Uterus (tissue), 4 donors: ENCODE measurements around the gene SLC39A1. TPM values are rescaled to one million over a fixed set of nuclear protein-coding genes. Genes with fewer than 3 reads are reported as not detected.

Experiments used
- DNase-seq, 2 donors: peaks; one replicate each; pipeline ENCODE4 v3.0.0-alpha.2; 2019 to 2020
- H3K27ac ChIP-seq, 2 donors: fragments of 200-600 bp; sonication (generic); 1 replicate in 1 of 2; 2 replicates in 1 of 2; pipeline ENCODE4 v1.5.1; 2016 to 2018
- H3K27me3 ChIP-seq, 2 donors: fragments of 200-600 bp; sonication (generic); one replicate each; pipeline ENCODE4 v1.5.1; 2018 to 2019; ENCODE audit warnings: control low read depth in 1 of 2
- H3K36me3 ChIP-seq, 2 donors: fragments of 200-600 bp; sonication (generic); one replicate each; pipeline ENCODE4 v1.5.1; 2019; ENCODE audit warnings: control low read depth in 1 of 2
- H3K4me1 ChIP-seq, 2 donors: fragments of 200-600 bp; sonication (generic); one replicate each; pipeline ENCODE4 v1.5.1; 2018 to 2019; ENCODE audit warnings: control low read depth in 1 of 2
- H3K4me3 ChIP-seq, 2 donors: fragments of 200-600 bp; sonication (generic); 1 replicate in 1 of 2; 2 replicates in 1 of 2; pipeline ENCODE4 v1.5.1; 2018 to 2019; ENCODE audit warnings: mild to moderate bottlenecking in 1 of 2
- H3K9me3 ChIP-seq, 2 donors: fragments of 200-600 bp; sonication (generic); one replicate each; pipeline ENCODE4 v1.5.1; 2019; ENCODE audit warnings: control low read depth in 1 of 2
- POLR2A ChIP-seq, 2 donors: fragments of 450-650 bp; IDR thresholded peaks; one replicate each; pipeline ENCODE4 v1.6.1; 2016; ENCODE audit warnings: antibody characterized with exemption in 2 of 2, mild to moderate bottlenecking in 1 of 2, moderate library complexity in 1 of 2
- intact Hi-C: fragments of 100-400 bp; cut with DNase I; formaldehyde crosslinking; loops from one replicate; pipeline ENCODE4 v1.15.1; 2023; ENCODE audit warnings: low total_unique reads
- total RNA-seq, 4 donors: library from RNA; depleted of rRNA in 3 of 4; stranded (reverse); fragments of >200 nt in 3 of 4; gene quantifications; one replicate each; pipeline versions ENCODE4 v1.1.0 to v1.2.4, GENCODE V29; 2014 to 2023
- TF ChIP-seq, protein P1 (sequence below), 4 experiments: fragments of 200-600 bp in 2 of 4; fragments of 450-650 bp in 2 of 4; sonication (generic) in 2 of 4; IDR thresholded peaks; one replicate each; pipeline ENCODE4 v1.5.1; 2016 to 2019; ENCODE audit warnings: antibody characterized with exemption in 4 of 4, mild to moderate bottlenecking in 2 of 4, moderate library complexity in 1 of 4
- donor health status: DM: yes; HTN: yes; CAD: no.

Gene SLC39A1
- total RNA-seq, 4 donors from 2014 or later = 66.3 to 96.2 (median 83.6) TPM

DNA sequence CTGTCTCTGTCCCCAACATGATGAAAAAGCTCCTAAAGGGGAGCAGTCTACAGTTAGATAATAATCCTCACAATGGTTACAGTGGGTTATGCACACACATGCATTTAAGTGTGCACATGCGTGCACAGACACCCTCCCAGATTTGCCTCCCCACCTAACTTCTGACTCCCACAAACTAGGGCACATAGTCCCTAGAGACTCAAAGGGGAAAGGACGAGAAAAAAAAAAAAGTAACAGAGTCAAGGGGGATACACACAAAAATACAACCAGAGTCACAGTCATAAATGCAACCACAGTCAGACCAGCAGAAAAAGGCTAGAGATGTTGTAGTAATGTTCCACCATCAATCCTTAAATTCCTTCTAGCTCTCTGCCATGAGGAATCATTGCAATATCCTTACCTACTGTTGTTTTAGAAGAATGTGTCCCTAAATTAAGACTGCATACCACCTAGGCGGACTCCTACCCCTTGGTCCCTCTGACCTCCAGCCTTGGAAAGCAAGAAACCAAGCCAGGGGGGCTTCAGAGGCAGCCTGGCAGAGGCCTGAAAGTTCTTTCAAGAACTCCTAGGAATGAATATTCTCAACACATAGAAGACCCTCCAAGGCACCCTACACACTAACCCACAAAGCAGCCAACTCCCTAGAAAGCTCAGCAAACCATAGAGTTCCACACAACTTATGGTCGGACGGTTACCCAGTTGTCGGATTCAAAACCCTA lies 6.2 kb downstream of the SLC39A1 start:
- no peak for DNase-seq
- peak overlapping the region; percentile 86 to 94 for H3K4me3 ChIP-seq
- intact Hi-C loops = no loop called here
- H3K36me3 ChIP-seq = no peaks in the 10 kb centered on the region
- H3K27me3 ChIP-seq = no peaks in the 10 kb centered on the region
- no peaks in the 10 kb centered on the region for H3K9me3 ChIP-seq
- TF ChIP-seq POLR2A (IDR thresholded peaks at IDR 0.05) = no peak
- TF ChIP-seq, protein P1, sequence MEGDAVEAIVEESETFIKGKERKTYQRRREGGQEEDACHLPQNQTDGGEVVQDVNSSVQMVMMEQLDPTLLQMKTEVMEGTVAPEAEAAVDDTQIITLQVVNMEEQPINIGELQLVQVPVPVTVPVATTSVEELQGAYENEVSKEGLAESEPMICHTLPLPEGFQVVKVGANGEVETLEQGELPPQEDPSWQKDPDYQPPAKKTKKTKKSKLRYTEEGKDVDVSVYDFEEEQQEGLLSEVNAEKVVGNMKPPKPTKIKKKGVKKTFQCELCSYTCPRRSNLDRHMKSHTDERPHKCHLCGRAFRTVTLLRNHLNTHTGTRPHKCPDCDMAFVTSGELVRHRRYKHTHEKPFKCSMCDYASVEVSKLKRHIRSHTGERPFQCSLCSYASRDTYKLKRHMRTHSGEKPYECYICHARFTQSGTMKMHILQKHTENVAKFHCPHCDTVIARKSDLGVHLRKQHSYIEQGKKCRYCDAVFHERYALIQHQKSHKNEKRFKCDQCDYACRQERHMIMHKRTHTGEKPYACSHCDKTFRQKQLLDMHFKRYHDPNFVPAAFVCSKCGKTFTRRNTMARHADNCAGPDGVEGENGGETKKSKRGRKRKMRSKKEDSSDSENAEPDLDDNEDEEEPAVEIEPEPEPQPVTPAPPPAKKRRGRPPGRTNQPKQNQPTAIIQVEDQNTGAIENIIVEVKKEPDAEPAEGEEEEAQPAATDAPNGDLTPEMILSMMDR (IDR thresholded peaks at IDR 0.05) = no peak
- H3K27ac ChIP-seq = peak overlapping the region; percentile 85 to 86
- peaks cover 6 to 20% of the 10 kb centered on the region in 2 donors for H3K4me1 ChIP-seq

DNA sequence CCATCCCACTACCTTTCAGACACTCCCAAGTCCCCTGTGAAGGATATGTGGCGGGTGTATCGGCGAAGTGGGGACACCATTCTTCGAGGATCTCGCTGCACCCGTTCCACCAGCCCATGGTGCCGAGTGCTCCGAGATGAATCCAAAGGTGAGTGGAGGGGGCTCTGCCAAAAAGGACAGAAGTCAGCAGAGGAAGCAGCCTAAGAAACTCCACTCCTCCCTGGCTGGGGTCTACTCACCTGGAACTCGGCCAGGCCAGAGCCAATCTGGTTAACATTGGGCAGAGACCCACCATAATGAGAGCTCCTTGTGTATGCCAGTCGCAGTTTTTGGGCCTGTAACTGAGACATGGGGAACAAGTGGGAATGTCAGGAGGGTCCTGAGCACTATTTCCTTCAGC lies 8.5 kb downstream of the SLC39A1 start:
- Histone ChIP-seq H3K4me1 (peaks cover 6 to 12% of the 10 kb centered on the region in 2 donors), H3K36me3 (no peaks in the 10 kb centered on the region), H3K4me3 (no peak overlapping the region), H3K27ac (no peak overlapping the region), H3K9me3 (no peaks in the 10 kb centered on the region), H3K27me3 (no peaks in the 10 kb centered on the region)
- no peak for DNase-seq
- TF ChIP-seq, protein P1 (IDR thresholded peaks at IDR 0.05) = no peak
- TF ChIP-seq POLR2A (IDR thresholded peaks at IDR 0.05) = no peak
- intact Hi-C loops = no loop called here

DNA sequence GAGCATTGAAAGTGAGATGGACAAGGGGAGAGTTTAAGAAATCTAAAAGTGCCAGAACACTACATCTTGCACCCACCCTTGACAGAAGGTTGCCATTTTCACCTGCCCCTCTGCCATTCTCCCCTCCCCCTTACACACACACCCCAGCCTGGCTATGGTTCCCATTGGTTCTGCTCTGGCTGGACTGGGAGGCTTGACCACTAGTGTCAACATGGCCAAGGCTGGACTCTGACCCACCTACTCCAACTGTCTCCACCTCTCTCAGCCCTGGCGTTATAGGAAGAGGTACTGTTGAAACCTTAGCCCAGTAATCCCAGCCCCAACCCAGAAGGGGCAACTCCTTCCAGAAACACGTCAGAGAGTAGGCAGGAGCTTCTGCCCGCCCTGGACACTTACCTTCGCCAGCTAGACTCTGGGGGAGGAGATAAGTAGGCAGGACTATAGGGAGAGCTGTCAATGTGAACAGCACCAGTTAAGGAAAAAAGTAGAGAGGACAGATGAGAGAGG lies 9.4 kb downstream of the SLC39A1 start:
- no peaks in the 10 kb centered on the region for H3K36me3 ChIP-seq
- peaks cover 6 to 12% of the 10 kb centered on the region in 2 donors for H3K4me1 ChIP-seq
- H3K4me3 ChIP-seq = no peak overlapping the region
- H3K9me3 ChIP-seq = no peaks in the 10 kb centered on the region
- no peak for DNase-seq
- TF ChIP-seq, protein P1 (IDR thresholded peaks at IDR 0.05) = no peak
- no peak for TF ChIP-seq POLR2A (IDR thresholded peaks at IDR 0.05)
- intact Hi-C loops = no loop called here
- no peak overlapping the region for H3K27ac ChIP-seq
- no peaks in the 10 kb centered on the region for H3K27me3 ChIP-seq

DNA sequence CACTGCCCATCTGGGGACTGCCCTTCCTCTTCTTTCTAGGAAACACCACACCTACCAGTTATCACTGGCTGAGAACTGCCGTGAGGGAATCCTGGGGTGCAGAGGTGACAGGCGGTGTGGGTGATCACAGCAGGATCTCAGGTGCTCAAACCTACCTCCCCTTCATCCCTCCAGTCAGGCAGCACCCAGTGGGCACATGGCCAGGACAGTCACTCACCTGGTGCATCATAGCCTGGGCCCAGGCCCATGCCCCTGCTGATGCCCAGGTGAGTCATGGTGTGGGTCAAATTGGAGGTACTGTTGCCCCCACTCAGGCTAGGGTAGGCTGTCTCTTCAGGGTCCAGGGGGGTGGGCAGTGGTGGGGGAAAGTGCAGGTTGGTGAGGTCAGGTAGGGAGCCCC lies 11.5 kb downstream of the SLC39A1 start:
- H3K27me3 ChIP-seq = no peaks in the 10 kb centered on the region
- no peak for TF ChIP-seq POLR2A (IDR thresholded peaks at IDR 0.05)
- TF ChIP-seq, protein P1 (IDR thresholded peaks at IDR 0.05) = no peak
- H3K9me3 ChIP-seq = no peaks in the 10 kb centered on the region
- no peak overlapping the region for H3K4me3 ChIP-seq
- peaks cover 3 to 10% of the 10 kb centered on the region in 2 donors for H3K4me1 ChIP-seq
- intact Hi-C loops = no loop called here
- DNase-seq = no peak
- H3K27ac ChIP-seq = no peak overlapping the region
- H3K36me3 ChIP-seq = no peaks in the 10 kb centered on the region

DNA sequence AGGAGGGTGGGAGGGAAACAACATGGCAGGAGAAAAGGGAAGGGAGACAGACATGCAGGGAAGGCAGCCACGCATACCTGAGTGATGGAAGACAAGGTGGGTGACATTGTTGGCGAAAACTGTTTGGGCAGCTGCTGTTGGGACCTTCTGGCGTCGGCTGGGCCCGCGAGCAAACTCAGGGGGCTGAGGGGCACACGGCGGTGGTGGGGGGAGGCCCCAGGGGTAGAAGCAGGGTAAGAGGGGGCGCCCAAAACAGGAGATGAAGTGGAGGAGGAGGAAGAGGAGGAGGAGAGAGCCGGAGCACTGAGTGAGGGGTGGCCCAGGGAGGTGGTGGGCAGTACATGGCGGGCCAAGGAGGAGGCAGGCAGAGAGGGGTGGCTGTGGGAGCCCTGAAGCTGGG lies 12.2 kb downstream of the SLC39A1 start:
- Histone ChIP-seq H3K4me1 (peaks cover 0 to 4% of the 10 kb centered on the region in 2 donors), H3K27me3 (no peaks in the 10 kb centered on the region), H3K36me3 (no peaks in the 10 kb centered on the region), H3K9me3 (no peaks in the 10 kb centered on the region), H3K4me3 (no peak overlapping the region), H3K27ac (no peak overlapping the region)
- no peak for DNase-seq
- intact Hi-C loops = no loop called here
- no peak for TF ChIP-seq POLR2A (IDR thresholded peaks at IDR 0.05)
